Renal cortex interstitium (tissue), 15 donors: ENCODE measurements around the gene TAGLN2. TPM values are rescaled to one million over a fixed set of nuclear protein-coding genes. Genes with fewer than 3 reads are reported as not detected.

Experiments
- DNase-seq, 11 donors: peaks; one replicate each; pipeline ENCODE4 v3.0.0-alpha.2; 2013; ENCODE audit warnings: low read depth in 9 of 11, low spot score in 4 of 11; ENCODE audit errors: extremely low read depth in 1 of 11
- long read RNA-seq, 16 experiments: transcript quantifications; one replicate each; lab custom pipeline, GENCODE V29; 2026
- polyA plus RNA-seq, 3 donors: library from polyadenylated mRNA; unstranded; fragments of 120-200 nt; gene quantifications; one replicate each; pipeline ENCODE4 v1.2.1, GENCODE V29; 2013; ENCODE audit not compliant: insufficient read length in 3 of 3

The TAGLN2 gene
- polyA plus RNA-seq, result 100 to 1,000 TPM; 119 to 150 (median 126) TPM
- long read RNA-seq, donor 1, transcript TAGLN2-203 (5 exons, 1,604 nt), result major isoform, 39 of 40 reads
- long read RNA-seq, donor 1, partial matches to known transcripts, result 0 of 40 reads
- long read RNA-seq, donor 1, other reads (novel, unspliced or antisense), result 0 of 40 reads
- long read RNA-seq, donor 2, transcript TAGLN2-203 (5 exons, 1,604 nt), result major isoform, 47 of 61 reads
- long read RNA-seq, donor 2, partial matches to known transcripts, result 13 of 61 reads
- long read RNA-seq, donor 2, other reads (novel, unspliced or antisense), result 0 of 61 reads
- long read RNA-seq, donor 3, transcript TAGLN2-203 (5 exons, 1,604 nt), result major isoform, 63 of 81 reads
- long read RNA-seq, donor 3, partial matches to known transcripts, result 18 of 81 reads
- long read RNA-seq, donor 3, other reads (novel, unspliced or antisense), result 0 of 81 reads
- long read RNA-seq, donor 4, transcript TAGLN2-203 (5 exons, 1,604 nt), result major isoform, 32 of 39 reads
- long read RNA-seq, donor 4, partial matches to known transcripts, result 7 of 39 reads
- long read RNA-seq, donor 4, other reads (novel, unspliced or antisense), result 0 of 39 reads
- long read RNA-seq, donor 5, result 0 reads
- long read RNA-seq, donor 6, transcript TAGLN2-203 (5 exons, 1,604 nt), result major isoform, 37 of 51 reads
- long read RNA-seq, donor 6, partial matches to known transcripts, result 14 of 51 reads
- long read RNA-seq, donor 6, other reads (novel, unspliced or antisense), result 0 of 51 reads
- long read RNA-seq, donor 7, transcript TAGLN2-203 (5 exons, 1,604 nt), result major isoform, 45 of 52 reads
- long read RNA-seq, donor 7, partial matches to known transcripts, result 5 of 52 reads
- long read RNA-seq, donor 7, other reads (novel, unspliced or antisense), result 0 of 52 reads
- long read RNA-seq, donor 8, transcript TAGLN2-203 (5 exons, 1,604 nt), result major isoform, 76 of 89 reads
- long read RNA-seq, donor 8, partial matches to known transcripts, result 11 of 89 reads
- long read RNA-seq, donor 8, other reads (novel, unspliced or antisense), result 0 of 89 reads
- long read RNA-seq, donor 9, transcript TAGLN2-203 (5 exons, 1,604 nt), result major isoform, 34 of 50 reads
- long read RNA-seq, donor 9, partial matches to known transcripts, result 15 of 50 reads
- long read RNA-seq, donor 9, other reads (novel, unspliced or antisense), result 0 of 50 reads
- long read RNA-seq, donor 10, transcript TAGLN2-203 (5 exons, 1,604 nt), result major isoform, 45 of 61 reads
- long read RNA-seq, donor 10, partial matches to known transcripts, result 13 of 61 reads
- long read RNA-seq, donor 10, other reads (novel, unspliced or antisense), result 0 of 61 reads
- long read RNA-seq, donor 11, transcript TAGLN2-203 (5 exons, 1,604 nt), result major isoform, 31 of 37 reads
- long read RNA-seq, donor 11, partial matches to known transcripts, result 6 of 37 reads
- long read RNA-seq, donor 11, other reads (novel, unspliced or antisense), result 0 of 37 reads
- long read RNA-seq, donor 12, transcript TAGLN2-203 (5 exons, 1,604 nt), result major isoform, 19 of 27 reads
- long read RNA-seq, donor 12, partial matches to known transcripts, result 8 of 27 reads
- long read RNA-seq, donor 12, other reads (novel, unspliced or antisense), result 0 of 27 reads
- long read RNA-seq, donor 13, transcript TAGLN2-203 (5 exons, 1,604 nt), result major isoform, 62 of 93 reads
- long read RNA-seq, donor 13, partial matches to known transcripts, result 29 of 93 reads
- long read RNA-seq, donor 13, other reads (novel, unspliced or antisense), result 0 of 93 reads
- long read RNA-seq, donor 14, transcript TAGLN2-203 (5 exons, 1,604 nt), result major isoform, 40 of 52 reads
- long read RNA-seq, donor 14, partial matches to known transcripts, result 12 of 52 reads
- long read RNA-seq, donor 14, other reads (novel, unspliced or antisense), result 0 of 52 reads
- long read RNA-seq, donor 15, transcript TAGLN2-203 (5 exons, 1,604 nt), result major isoform, 29 of 36 reads
- long read RNA-seq, donor 15, partial matches to known transcripts, result 7 of 36 reads
- long read RNA-seq, donor 15, other reads (novel, unspliced or antisense), result 0 of 36 reads
- long read RNA-seq, donor 16, transcript TAGLN2-203 (5 exons, 1,604 nt), result major isoform, 92 of 110 reads
- long read RNA-seq, donor 16, partial matches to known transcripts, result 18 of 110 reads
- long read RNA-seq, donor 16, other reads (novel, unspliced or antisense), result 0 of 110 reads

GRCh38 chr1:159924791-159925718 is at the start of gene TAGLN2:
Gene TAGLN2 (minus strand): TSS chr1:159925507. CDS start chr1:159920509, 4,998 bp downstream.
- peak in 9 of 11 donors; percentile 70 to 88 (median 82) for DNase-seq

- DNase-seq, result no peak
These were observed 49.2 kb upstream of the TAGLN2 start for GRCh38 chr1:159974350-159974965.

- DNase-seq, result no peak
These were observed 48.1 kb upstream of the TAGLN2 start for GRCh38 chr1:159973350-159973940.

GRCh38 chr1:159972443-159973205 is 47.3 kb upstream of the TAGLN2 start:
- no peak for DNase-seq

GRCh38 chr1:159970932-159971342 is 45.6 kb upstream of the TAGLN2 start:
- no peak for DNase-seq

- DNase-seq, result no peak
These were observed 43.6 kb upstream of the TAGLN2 start for GRCh38 chr1:159968901-159969300.

- no peak for DNase-seq
These were observed 40.0 kb upstream of the TAGLN2 start for GRCh38 chr1:159965263-159965662.

- DNase-seq, result no peak
These were observed 38.8 kb upstream of the TAGLN2 start for GRCh38 chr1:159964144-159964543.

- no peak for DNase-seq
These were observed 36.9 kb upstream of the TAGLN2 start for GRCh38 chr1:159962176-159962575.

- DNase-seq, result no peak
These were observed 36.3 kb upstream of the TAGLN2 start for GRCh38 chr1:159961636-159962035.

- no peak for DNase-seq
These were observed 35.5 kb upstream of the TAGLN2 start for GRCh38 chr1:159960721-159961381.

- no peak for DNase-seq
These were observed 34.1 kb upstream of the TAGLN2 start for GRCh38 chr1:159959451-159959850.

GRCh38 chr1:159958719-159959380 is 33.5 kb upstream of the TAGLN2 start:
- DNase-seq, result no peak

- no peak for DNase-seq
These were observed 32.5 kb upstream of the TAGLN2 start for GRCh38 chr1:159957824-159958268.
